ENCODE results near the gene H1-8. TPM values are rescaled to one million over a fixed set of nuclear protein-coding genes. Genes with fewer than 3 reads are reported as not detected.
A peak's percentile ranks its signal among the peaks of the same experiment; 100 is the strongest.

H1-8 gene
- total and polyA plus RNA-seq, 12 donors, result not detected

- TF ChIP-seq CTCF (IDR thresholded peaks at IDR 0.05), result no peak
- no peaks in the 10 kb centered on the region for H3K9me3 ChIP-seq
- DNase-seq, result no peak
- ATAC-seq, result no peak
- WGBS, 2 donors, result 77 to 97% methylated on average over 3 of the region's 3 CpGs
- H3K36me3 ChIP-seq, result peaks cover 0 to 99% (median 15%) of the 10 kb centered on the region in 9 donors
- peaks cover 6 to 46% (median 36%) of the 10 kb centered on the region in 9 donors for H3K4me1 ChIP-seq
- no peak overlapping the region for H3K4me3 ChIP-seq
- intact Hi-C loops (cut with DNase I), result no loop called here
- H3K27ac ChIP-seq, result no peak overlapping the region
- no peaks in the 10 kb centered on the region for H3K27me3 ChIP-seq
Observed at GRCh38 chr3:129584631-129585030, 41.7 kb downstream of the H1-8 start.

GRCh38 chr3:129585949-129586657 is 43.1 kb downstream of the H1-8 start:
- Histone ChIP-seq H3K9me3 (no peaks in the 10 kb centered on the region), H3K4me3 (no peak overlapping the region), H3K27ac (peak overlapping the region in 2 of 10 donors; percentile 15 to 41), H3K27me3 (no peaks in the 10 kb centered on the region), H3K4me1 (peaks cover 10 to 52% (median 42%) of the 10 kb centered on the region in 9 donors), H3K36me3 (peaks cover 0 to 87% (median 15%) of the 10 kb centered on the region in 9 donors)
- intact Hi-C loops (cut with DNase I), result no loop called here
- 92 to 95% methylated on average over 27 of the region's 27 CpGs for WGBS, 2 donors
- TF ChIP-seq CTCF (IDR thresholded peaks at IDR 0.05), result no peak
- DNase-seq (no peak), ATAC-seq (no peak)

- TF ChIP-seq CTCF (IDR thresholded peaks at IDR 0.05), result no peak
- peak in 6 of 8 donors; percentile 6 to 58 (median 14) for ATAC-seq
- peaks cover 0 to 82% (median 15%) of the 10 kb centered on the region in 9 donors for H3K36me3 ChIP-seq
- H3K27ac ChIP-seq, result peak overlapping the region in 7 of 10 donors; percentile 6 to 90 (median 41)
- WGBS, 2 donors, result 60 to 62% methylated on average over 17 of the region's 17 CpGs
- H3K4me1 ChIP-seq, result peaks cover 13 to 60% (median 50%) of the 10 kb centered on the region in 9 donors
- intact Hi-C loops (cut with DNase I), result no loop called here
- no peaks in the 10 kb centered on the region for H3K9me3 ChIP-seq
- no peaks in the 10 kb centered on the region for H3K27me3 ChIP-seq
- no peak overlapping the region for H3K4me3 ChIP-seq
- DNase-seq, result no peak
Observed at GRCh38 chr3:129586746-129587430, 43.9 kb downstream of the H1-8 start.

GRCh38 chr3:129587566-129588210 is 44.7 kb downstream of the H1-8 start:
- intact Hi-C loops (cut with DNase I), result no loop called here
- TF ChIP-seq CTCF (IDR thresholded peaks at IDR 0.05), result no peak
- Histone ChIP-seq H3K4me3 (no peak overlapping the region), H3K27me3 (no peaks in the 10 kb centered on the region), H3K36me3 (peaks cover 0 to 74% (median 15%) of the 10 kb centered on the region in 9 donors), H3K4me1 (peaks cover 19 to 68% (median 58%) of the 10 kb centered on the region in 9 donors), H3K9me3 (no peaks in the 10 kb centered on the region), H3K27ac (peak overlapping the region in 7 of 10 donors; percentile 6 to 90 (median 41))
- no peak for ATAC-seq
- 82 to 90% methylated on average over 10 of the region's 10 CpGs for WGBS, 2 donors
- DNase-seq, result no peak

All from heart right ventricle (tissue), 16 donors.